IPS-NIHi7 (cell line): ENCODE measurements around the gene SDC3.

Experiments
- DNase-seq: peaks from one replicate; pipeline ENCODE4 v3.0.0; 2012; ENCODE audit warnings: mixed read lengths; ENCODE audit errors: extremely low spot score

SDC3 gene

GRCh38 chr1:30888975-30889374 is 19.6 kb downstream of the SDC3 start:
- no peak for DNase-seq

DNA sequence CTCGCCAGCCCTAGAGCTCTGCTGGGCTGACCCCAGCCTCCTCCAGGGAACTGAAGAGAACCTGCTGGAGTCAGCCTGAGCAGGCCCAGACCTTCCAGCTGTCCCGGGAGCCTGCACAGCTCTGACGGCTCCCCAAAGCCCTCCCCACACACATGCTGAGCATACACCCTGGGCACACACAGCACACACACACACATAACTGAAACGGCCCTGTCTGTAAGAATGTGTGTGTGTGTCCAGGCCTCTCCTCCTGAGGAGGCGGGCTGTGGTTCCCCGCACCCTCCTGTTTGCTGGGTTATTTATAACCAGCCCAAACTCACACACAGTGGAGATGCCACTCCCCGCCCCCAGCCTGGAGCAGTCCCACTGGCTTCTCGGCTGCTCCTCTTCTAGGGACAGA is 20.2 kb downstream of the SDC3 start:
- DNase-seq = no peak

GRCh38 chr1:30887485-30888315 is 20.9 kb downstream of the SDC3 start:
- no peak for DNase-seq

- no peak for DNase-seq
These were observed 21.7 kb downstream of the SDC3 start for GRCh38 chr1:30886710-30887428.

- no peak for DNase-seq
These were observed 22.7 kb downstream of the SDC3 start for GRCh38 chr1:30885570-30886522.

DNA sequence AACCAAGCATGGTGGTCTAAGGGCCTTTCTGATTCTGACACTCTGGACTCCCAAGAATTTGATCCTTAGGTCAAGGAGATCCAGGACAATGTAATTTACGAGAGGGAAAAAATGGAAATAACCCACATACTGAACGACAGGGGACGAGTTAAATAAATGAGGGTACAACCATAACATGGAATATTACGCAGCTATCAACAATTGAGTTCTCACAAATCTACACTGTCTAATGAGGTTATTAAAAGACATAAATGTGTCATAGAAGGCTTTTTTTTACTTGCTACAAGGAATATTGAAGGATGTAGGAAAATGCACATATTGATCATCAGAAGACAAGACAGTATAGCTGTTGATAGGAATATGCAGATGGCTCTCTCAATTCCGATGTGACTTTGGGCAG is 23.8 kb downstream of the SDC3 start:
- DNase-seq = no peak

DNA sequence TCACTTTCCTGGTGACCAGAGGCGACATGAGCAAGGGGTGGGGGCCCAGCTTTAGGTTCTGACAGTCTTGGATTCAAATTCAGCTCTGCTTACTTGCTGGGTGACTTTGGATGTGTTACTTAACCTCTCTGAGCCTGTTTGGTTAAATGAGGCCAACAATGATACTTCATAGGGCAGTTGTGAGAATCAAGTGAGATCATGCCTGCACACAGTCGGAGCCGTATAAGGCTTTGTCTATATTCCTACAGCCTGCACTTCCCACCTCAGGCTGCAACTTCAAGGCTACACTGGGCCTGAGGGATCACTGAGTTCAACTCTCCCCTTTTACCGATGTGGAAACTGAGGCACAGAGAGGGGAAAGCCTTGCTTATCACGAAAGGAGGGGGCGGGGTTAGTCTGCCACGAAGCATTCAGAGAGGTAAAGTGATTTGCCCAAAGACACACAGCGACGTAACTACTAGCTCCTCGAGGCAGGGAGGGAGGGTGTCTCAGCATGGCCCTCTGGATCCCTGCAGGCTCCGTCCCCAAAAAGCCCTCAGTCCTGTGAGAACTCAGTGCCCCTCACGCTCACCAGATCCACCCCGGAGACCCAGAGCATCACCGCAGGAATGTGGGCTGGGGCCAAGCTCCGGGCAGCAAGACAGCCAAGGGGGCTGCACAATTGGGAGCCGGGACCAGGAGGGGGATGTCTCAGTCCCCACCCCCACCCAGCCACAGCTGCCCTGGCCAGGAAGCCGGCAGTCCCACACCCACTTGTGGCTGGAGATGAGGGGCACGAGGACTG is 25.0 kb downstream of the SDC3 start:
- DNase-seq = no peak

GRCh38 chr1:30882678-30883388 is 25.7 kb downstream of the SDC3 start:
- DNase-seq = no peak

GRCh38 chr1:30881319-30882181 is 27.0 kb downstream of the SDC3 start:
- DNase-seq = no peak

DNA sequence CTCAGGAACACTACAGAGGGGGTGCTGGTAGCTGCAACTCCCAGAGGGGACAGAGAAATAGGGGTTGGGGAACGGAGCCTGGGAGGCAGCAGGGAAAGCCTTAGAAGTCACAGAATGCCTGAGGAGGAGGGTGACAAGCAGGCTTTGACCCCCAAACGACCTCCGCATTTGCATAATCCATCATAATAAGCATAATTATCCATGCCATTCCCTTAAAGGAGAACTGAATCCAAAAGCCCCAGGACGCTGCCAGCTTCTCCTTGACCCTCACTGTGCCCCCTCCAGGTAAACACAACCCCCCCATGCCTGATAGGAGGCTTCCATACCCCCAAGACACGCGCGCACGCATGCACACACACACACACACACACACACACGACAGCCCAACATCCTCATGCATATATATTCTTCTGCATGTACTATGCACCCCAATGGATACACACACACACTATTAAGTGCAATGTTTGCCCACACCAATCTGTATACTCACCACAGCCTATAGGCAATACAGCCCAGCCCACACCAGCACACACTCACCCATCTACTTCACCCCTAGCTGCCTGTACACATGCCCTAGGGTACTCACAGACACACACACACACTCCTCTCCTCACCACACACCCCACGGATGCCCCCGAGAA is 27.8 kb downstream of the SDC3 start:
- no peak for DNase-seq

GRCh38 chr1:30879940-30880677 is 28.4 kb downstream of the SDC3 start:
- DNase-seq = peak; percentile 62

- no peak for DNase-seq
These were observed 29.3 kb downstream of the SDC3 start for GRCh38 chr1:30879126-30879786.

GRCh38 chr1:30878559-30878958 is 30.0 kb downstream of the SDC3 start:
- DNase-seq = no peak

DNA sequence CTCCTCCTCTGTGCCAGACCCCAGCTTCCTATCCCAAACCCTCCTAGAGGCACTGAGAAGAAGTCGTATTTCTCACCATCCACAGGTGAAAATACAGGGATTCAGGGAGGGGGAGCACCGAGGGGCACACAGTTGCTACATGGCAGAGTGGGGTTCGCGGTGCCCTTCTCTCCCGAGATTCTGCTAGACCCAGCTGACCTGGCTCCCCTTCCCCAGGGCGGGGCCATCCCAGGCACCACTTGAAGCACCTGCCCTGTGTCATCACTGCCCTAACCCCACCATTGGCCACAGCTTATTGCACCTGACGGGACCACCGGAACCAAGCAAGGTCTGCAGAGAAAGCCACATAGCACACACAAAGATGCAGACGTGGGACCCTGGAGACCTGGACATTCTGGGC is 30.5 kb downstream of the SDC3 start:
- DNase-seq = no peak

DNA sequence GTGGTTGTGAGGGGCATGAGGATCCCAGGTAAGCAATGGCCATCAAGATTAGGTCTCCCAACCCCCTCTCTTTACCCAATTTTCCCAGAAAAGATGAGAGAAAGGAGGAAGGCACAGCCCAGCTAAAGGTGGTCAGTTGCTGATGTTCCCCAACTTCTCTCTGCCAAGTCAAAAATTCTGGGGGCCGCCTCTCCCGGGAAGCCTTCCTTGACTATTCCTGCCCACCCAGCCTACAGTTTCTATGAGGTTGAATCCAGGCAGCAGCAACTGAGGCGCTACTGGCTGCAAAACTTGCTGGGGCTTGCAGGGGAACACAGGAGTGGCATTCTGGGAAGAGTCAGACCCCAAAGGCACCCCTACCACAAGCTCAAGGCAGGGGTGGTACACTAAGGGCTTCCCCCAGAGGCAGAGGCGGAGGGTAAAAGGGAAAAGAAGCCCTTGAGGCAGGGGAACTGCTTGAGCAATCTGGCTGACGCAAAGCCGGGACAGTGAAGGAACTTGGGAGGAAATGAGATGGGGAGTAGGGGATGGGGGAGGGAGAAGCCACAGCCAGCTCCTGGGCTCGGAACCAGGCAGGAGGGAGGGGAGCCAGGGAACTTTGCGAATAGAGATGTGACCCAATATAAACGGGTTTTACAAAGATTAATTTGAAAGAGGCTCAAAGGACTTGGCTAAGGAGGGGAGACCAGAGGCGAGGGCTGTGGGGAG is 31.2 kb downstream of the SDC3 start:
- DNase-seq = no peak

DNA sequence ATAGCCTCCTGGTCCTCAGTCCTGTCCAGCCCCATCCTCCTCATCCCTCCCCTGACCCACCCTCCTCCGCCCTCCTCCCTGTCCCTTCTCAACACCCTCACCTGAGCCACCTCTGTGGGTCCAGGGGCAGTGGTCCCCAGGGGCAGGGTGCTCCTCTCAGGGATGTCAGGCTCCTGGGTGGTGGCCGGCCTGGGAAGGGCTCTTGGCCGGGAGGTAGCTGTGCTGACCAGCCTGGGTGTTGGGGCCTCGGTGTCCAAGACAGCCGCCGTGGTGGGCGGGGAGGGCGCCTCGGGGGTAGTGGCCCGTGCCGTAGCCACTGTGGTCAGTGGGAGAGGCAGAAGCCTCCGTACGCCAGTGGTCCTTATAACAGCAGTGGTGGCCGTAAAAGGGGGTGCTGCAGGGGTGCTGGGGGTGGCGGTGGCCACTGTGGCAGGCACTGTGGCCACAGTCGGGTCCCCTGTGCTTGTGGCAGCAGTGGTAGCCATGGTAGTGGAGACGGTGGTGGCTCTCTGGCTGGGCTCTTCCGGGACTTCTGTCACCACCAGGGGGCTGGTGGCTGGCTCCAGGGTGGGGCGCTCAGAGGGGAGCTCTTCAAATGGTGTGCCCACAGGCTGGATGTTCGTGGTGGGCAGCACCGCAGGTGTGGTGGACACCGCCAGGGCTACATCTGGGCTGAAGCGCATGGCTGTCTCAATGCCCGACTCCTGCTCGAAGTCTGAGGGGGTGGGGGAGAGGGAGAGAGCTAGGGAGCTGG is 31.9 kb downstream of the SDC3 start:
- DNase-seq = no peak

DNA sequence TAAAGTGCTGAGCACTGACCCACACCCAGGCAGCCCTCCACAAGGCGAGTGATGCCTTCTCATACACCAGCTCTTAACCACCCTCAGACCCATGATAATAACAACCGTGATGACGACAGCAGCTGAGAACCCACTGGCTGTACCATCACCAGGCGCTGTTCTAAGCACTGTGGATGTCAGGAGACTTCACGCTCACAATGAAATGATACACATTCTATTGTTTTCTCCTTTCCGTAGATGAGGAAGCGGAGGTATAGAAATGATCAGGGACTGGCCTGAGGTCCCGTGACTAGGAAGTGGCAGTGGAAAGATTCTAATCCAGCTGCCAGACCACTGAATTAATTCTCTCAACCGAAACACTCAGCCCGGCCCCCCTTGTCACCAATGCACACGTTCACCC is 32.6 kb downstream of the SDC3 start:
- DNase-seq = no peak
